GM12892 (cell line): ENCODE measurements around the gene GP9.

Source experiments
- POLR2A ChIP-seq: IDR thresholded peaks from 2 replicates; pipeline ENCODE4 v1.6.1; 2011; ENCODE audit warnings: low read depth, low read length, control low read depth
- POLR2AphosphoS5 ChIP-seq: IDR thresholded peaks from 2 replicates; pipeline ENCODE4 v1.6.1; 2011; ENCODE audit warnings: low read depth, low read length, control low read depth
- TAF1 ChIP-seq: IDR thresholded peaks from 2 replicates; pipeline ENCODE4 v1.6.1; 2011; ENCODE audit warnings: low read depth, mild to moderate bottlenecking, control low read depth, low read length, borderline replicate concordance

DNA sequence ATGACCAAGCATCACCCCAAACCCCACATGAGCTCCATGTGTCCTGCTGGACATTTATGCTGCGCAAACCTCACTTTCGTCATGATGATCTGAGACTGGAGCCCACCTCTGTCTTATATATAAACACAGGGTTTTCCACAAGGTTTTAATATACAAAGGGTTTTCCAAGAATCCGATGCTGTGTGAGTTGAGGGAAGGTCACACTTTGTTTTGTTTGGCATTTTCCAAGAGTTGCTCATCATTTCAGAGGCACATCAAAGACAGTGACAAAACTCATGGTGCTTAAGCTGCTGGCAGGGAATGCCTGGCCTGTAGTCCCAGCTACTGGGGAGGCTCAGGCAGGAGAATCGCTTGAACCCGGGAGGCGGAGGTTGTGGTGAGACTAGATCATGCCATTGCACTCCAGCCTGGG lies 39.4 kb upstream of the GP9 start:
- TF ChIP-seq POLR2A = no peak
- TF ChIP-seq POLR2AphosphoS5 = no peak
- TF ChIP-seq TAF1 = no peak
